Neural cell (in vitro differentiated cells): Measurements from ENCODE around the gene PIK3C2G.

Experiments used
- CTCF ChIP-seq: fragments of 450-650 bp; IDR thresholded peaks from 2 replicates; pipeline ENCODE4 v1.5.1; 2014; ENCODE audit warnings: antibody characterized with exemption, mild to moderate bottlenecking, moderate library complexity; ENCODE audit not compliant: poor library complexity, severe bottlenecking
- EP300 ChIP-seq: fragments of 450-650 bp; conservative IDR thresholded peaks from 2 replicates; pipeline ENCODE4 v1.6.1; 2014; ENCODE audit warnings: antibody characterized with exemption, mild to moderate bottlenecking, moderate library complexity; ENCODE audit not compliant: poor library complexity, severe bottlenecking
- EZH2 ChIP-seq: fragments of 200-600, 300-800 bp; shearing (Covaris generic), sonication (generic); IDR thresholded peaks from 2 replicates; pipeline ENCODE4 v1.6.1; 2014; ENCODE audit warnings: antibody characterized with exemption, low read length, borderline replicate concordance, mild to moderate bottlenecking; ENCODE audit not compliant: insufficient read depth, poor library complexity, severe bottlenecking
- MXI1 ChIP-seq: fragments of 450-650 bp; conservative IDR thresholded peaks from 2 replicates; pipeline ENCODE4 v1.6.1; 2014; ENCODE audit warnings: antibody characterized with exemption, mild to moderate bottlenecking; ENCODE audit not compliant: poor library complexity, severe bottlenecking
- POLR2AphosphoS5 ChIP-seq: IDR thresholded peaks from 2 replicates; pipeline ENCODE4 v1.6.1; 2012
- REST ChIP-seq: IDR thresholded peaks from 2 replicates; pipeline ENCODE4 v1.6.1; 2012; ENCODE audit warnings: borderline replicate concordance
- TAF1 ChIP-seq: IDR thresholded peaks from 2 replicates; pipeline ENCODE4 v1.6.1; 2012; ENCODE audit warnings: low read depth

GRCh38 chr12:18416412-18416811, 155.1 kb downstream of the PIK3C2G start:
- TF ChIP-seq CTCF (no peak), POLR2AphosphoS5 (no peak), EP300 (peak; percentile 14), EZH2 (no peak), REST (no peak), MXI1 (no peak), TAF1 (no peak)
